Stimulated activated CD4-positive, alpha-beta T cell treated with anti-CD3 and anti-CD28 coated beads, Interleukin-4, amount 100 ng/mL, for 1 hour (primary cell): ENCODE measurements around the gene INTS1.
"Not testable (repeated sequence)": the region's sequence is repeated elsewhere in the genome, so short reads cannot be mapped to it uniquely, and the experiment has no call there.

Source experiments
- DNase-seq: peaks from one replicate; pipeline ENCODE4 v3.0.0-alpha.2; 2020

INTS1 gene

DNA sequence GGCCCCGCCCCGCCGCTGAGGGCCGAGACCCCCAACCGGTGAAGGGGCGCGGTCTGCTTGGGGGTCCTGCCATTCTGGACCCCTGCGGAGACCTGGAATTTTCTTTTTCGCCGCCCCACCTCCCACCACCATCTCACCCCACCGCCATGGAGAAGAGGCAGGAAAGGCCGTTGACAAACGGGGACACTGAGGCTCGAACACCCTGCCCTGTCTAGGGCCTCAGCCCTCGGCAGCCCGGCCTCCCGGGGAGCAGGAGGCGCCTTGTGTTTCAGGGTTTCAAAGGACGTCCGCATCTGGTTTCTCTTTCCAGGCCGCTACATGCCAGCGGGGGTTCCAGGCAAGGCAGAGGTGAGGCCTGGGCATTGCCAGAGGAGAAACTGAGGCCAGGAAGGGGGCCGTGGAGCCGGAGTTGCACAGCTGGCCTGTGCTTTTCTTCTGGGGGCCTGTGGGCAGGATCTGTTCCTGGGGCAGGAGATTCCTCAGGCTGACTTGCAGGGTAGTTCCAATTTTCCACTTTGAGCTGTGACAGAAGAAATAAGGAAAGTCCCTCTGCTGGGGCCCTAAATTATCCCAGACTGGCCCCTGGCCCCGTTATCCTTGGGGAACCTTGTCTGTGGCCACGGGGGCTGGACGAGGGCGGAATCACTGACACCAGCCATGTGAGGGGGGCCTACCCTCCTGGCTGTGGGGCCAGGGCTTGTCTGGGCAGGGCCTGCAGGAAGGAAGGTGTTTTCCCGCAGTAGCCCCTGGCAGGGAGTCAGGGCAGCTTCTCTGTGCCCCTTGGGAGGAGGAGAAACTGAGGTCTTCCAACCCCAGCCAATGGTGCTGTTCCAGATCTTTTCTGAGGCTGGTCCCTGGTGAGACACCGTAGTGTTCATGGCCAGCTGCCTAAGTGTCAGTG is 44.0 kb downstream of the INTS1 start:
- DNase-seq, result peak; percentile 13

DNA sequence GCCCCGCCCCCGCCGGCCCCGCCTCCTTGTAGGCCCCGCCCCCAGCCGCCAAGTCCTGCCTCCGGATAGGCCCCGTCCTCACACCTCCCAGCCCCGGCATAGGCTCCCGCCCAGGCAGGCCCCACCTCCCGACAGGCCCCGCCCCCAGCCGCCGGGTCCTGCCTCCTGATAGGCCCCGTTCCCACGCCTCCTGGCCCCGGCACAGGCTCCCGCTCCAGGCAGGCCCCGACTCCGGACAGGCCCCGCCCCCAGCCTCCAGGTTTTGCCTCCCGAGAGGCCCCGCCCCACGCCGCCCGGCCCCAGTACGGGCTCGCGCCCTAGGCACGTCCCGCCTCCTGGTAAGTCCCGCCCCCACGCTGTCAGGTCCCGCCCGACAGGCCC is 44.7 kb downstream of the INTS1 start:
- DNase-seq, result peak; percentile 98

DNA sequence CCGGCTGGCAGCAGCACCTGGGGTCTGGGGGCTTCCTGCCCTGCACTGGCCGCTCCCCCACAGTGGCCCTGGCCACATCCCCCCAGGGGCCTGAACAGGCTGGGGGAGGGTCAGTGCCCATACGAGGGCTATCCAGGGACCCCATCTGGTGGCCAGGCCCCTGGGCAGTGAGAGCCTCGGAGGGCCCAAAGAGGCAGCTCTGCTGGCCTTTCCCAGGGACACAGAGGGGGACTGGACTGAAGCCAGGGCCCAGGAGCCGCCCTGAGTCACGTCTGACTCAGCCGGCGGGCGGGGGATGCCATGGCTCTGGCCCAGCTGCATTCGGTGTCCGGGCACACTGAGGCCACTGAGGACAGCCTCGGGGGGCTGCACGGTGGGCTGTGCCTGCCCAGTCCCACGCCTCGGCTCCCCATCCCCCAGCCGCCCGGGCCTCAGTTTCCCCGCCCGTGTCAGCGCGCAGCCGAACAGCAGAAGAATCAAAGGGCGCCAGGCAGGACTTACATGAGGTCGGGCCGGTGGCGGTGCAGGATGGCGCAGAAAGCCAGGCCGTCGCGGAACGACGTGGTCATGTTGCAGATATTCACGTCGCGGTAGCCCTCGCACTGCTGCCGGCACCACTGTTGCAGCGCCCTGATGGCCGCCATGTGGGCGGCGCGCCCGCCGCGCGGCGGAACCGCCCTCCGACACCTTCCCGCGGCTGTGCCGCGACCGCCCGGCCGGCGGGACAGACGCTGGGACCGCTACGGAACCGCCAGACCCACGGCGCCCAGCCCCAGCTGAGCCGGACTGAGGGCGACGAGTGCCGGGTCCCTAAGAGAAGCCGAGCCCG is 45.3 kb downstream of the INTS1 start, which contains the start of gene MICALL2:
Gene MICALL2 (minus strand): TSS at position 788 of the 829 bp plus-strand sequence. CDS start 144 bp downstream, at position 644.
- DNase-seq, result peak; percentile 30

DNA sequence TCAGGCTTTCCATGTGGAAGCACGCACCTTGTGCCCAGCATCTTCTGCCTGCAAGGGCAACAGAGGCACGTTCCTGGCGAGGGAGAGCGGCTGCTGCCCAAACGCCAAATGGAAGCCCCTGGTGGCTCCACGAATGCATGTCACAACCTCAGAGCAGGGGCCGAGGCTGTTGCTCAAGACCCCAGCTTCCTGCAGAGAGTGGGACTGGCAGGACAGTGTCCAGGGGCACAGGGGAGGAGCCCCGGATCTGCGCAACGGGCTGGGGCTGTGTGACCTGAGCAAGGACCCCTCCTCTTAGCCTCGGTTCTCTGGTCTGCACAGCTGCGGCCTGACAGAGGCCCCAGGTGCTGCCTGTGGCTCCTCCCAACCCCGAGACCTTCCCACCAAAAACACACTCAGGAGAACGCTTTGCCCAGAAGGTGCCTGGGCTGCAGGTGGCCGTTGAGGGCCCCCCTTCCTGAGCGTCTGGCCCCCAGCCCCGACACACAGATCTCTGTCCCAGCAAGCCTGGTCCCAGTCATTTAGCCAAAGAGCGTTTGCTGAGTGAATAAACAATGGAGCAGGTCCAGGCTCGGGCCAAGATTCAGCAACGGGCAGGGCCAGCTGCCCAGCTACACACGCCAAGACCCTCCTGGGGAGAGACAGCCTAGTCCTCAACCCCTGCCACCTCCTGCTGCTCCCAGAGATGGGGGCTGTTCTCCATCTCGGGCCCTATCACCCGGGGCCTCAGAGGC is 46.1 kb downstream of the INTS1 start:
- no peak for DNase-seq

DNA sequence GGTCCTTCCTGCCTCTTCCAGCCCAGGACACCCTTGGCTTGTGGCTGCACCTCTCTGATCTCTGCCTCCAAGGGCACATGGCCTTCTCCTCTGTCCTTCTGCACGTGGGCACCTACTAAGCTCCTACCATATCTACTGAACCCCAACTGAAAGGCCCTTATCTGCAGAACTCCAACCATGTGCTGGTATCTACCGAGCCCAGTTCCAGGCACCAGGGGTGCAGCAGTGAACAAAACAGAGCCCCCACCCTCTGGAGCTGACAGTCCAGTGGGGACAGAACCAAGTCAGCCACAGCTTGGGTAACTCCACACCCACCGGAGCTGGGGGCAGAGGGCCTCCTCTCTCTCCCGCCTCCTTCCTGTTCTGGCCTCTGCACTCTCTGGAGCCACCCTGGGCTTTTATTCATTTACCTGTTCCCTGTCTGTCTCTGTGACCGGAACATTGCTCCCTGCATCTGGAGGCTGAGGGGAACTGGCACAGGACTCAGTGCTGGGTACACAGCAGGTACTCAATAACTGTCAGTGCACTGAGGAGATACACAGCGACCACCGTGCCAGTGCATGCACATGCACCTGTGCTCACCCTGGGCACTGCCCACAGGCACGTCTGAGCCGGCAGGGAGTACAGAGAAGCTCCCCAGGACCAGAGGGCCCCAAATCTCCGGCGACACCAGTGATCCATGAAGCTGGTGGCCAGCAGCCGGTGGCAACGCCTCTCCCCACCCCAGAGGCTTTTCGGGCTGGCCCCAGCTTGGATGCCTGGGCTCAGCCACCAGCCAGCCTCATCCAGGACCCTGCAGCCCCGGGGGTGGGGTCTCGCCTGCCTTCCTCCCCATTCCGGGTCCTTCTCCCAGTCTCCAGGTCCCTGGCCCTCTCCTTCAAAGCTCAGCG is 46.9 kb downstream of the INTS1 start:
- no peak for DNase-seq

DNA sequence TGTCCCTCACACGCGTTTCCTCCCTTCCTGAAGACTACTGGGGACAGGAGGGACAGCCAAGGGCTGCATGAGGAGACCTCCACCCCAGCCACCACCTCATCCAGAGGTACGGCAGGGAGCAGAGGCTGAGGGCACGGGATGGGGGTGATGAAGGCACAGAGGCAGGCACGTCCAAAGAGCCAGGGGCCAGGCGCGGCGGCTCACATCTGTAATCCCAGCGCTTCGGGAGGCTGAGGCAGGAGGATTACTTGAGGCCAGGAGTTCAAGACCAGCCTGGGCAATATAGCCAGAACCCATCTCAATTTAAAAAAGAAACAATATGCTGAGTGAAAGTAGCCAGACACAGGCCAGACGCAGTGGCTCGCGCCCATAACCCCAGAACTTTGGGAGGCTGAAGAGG is 48.2 kb downstream of the INTS1 start:
- DNase-seq, result no peak

DNA sequence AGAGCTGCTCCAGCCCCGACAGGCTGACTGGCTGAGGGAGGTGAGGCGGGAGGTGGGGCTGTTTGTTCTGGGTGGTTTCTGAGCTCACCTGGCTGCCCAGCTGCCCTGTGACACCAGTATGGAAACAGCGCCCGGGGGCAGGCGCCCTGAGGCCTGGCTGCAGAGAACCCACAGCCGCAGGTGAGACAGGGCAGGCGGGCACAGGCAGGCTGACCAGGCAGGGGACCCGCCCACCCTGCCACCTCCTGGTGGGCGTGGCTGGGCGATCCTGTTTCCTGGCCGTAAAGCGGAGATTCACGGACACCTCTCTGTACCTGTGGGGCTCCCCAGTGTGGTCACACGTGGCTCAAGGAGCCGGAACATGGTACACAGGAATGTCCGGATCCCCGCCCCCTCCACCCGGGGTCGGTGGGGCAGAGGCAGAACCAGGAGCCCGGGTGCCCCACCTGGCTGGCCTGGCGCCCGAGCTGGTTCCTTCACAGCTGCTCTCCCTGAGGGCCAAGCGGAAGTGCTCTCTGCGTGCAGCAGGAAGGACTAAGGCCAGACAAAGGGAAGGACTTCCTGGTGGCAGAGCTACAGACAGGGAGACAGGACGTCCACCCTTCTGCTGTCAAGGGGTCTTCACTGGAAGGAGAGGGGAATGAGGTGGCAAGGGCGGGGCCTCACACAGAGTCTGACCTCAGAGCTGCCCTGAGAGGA is 48.8 kb downstream of the INTS1 start:
- DNase-seq, result no peak

DNA sequence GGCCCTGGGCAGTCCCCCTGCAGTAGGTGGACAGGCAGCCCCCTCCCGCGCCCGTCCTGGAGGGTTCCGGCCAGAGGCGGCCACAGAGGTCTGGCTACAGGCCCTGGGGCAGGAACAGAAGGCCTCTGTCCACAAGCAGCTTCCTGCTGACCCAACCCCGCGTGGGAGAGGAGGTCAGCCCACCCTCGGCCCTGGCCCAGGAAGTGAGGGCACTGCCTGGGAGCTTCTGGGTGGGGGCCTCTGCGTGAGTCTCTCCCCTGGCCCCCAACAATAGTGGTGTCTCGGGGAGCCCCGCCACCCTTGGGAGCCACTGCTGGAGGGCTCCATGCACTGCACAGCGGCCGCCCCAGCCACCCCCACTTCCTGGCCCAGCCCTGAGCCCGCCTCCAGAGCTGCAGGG is 49.6 kb downstream of the INTS1 start:
- no peak for DNase-seq

DNA sequence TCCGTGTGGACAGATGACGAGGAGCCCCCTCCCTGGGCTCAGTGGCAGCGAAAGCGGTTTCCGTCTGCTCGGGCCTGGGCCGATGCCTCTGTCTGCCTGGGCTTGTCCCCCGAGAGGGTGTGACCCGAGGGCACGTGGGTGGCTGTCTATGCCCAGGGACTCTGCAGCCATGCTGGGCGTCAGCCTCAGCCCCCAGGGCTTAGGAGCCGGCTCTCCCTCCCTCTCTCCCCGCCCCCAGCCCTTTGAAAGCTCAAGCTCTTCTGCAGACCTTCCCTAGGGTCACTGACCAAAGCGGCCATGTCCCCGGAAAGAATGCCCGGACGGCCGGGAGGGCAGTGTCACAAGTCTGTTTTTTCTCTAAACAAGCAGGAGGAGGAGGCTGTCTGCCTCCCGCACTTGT is 52.0 kb downstream of the INTS1 start:
- no peak for DNase-seq

DNA sequence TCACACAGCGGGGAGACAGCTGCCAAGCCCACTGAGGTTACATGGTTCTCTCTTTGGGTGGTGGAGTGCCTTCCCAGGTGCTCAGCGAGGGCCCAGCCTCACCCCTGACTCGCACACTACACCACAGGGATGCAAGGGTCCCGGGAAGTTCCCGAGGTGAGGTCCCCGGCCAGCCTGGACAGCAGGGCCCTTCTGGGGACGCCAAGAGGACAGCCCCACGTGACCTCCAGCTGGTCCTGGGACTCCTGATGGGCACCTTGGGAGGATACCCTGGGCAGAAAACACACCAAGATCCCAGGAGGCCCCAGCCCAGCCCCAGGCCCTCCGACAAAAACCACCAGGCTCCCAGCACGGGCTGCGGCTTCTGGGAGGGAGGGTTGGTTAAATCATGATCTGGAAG is 53.2 kb downstream of the INTS1 start:
- DNase-seq, result no peak

DNA sequence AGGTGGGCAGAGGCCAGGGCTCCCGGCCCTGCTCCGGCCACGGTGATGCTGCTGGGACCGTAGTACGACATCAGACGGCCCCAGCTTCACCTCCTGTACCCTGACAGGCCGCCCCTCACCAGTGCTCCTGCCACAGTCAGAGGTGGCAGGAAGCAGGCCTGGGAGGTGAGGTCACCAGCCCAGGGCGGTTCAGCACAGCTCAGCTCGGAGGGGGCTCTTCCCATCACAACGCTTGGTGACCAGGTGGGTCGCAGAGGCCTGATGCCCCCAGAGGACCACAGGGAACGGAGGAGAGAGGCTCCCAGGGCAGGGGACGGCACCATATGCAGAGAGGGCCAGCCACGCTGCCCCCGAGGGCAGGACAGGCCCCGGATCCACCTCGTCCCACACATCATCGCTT is 53.8 kb downstream of the INTS1 start:
- DNase-seq, result no peak

DNA sequence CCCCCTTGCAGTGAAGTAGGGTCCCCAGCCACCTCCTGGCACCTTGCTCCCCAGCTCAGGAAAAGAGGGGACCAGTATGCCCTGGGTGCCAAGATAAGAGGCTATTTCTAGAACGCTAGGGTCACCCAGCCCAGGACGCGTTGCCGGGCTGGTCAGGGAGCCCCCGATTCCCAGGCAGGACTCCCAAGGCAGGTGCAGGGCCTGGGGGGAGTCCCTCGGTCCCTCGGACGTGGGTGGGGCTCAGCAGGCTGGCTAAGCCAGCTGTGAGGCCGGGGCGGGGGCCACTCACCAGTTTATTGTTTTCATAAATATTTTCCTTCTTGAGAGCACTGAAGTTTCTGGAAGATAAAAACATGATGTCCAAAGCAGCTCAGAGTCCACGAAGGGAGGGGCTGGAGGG is 54.2 kb downstream of the INTS1 start:
- DNase-seq, result no peak

DNA sequence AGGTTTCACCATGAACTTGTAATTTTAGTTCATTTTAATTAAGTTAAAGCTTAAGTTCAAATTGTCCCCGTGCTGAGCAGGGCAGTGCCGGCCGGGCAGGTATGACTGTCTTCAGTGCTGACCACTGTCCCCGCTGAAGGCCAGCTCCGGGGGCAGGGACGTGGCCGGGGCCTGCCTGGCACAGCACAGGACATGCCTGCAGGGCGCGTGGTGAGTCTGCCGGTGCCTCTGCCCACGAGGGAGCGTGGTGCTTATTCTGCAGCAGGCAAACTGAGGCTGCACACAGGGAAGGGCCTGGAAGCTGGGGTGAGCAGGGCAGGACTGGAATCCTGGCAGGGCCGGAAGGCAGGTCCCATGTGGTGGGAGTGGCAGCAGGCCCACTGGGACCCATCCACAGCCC is 54.7 kb downstream of the INTS1 start:
- no peak for DNase-seq

DNA sequence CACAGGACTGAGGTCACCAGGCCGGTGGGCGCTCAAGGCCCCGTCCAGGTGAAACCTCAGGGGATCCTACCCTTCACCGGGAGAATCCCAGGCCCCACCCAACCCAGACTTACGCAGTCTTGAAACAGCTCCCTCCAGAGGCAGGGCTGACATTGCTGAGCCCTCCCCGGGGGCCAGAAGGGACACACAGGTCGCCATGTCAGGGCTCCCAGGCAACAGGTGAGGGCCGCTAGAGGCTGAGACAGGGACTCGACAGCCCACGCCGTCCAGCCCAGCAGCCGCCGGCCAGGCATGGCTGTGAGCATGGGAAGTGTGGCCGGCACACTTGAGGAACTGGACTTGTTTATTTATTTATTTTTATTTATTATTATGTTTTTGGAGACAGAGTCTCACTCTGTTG is 55.2 kb downstream of the INTS1 start:
- no peak for DNase-seq

DNA sequence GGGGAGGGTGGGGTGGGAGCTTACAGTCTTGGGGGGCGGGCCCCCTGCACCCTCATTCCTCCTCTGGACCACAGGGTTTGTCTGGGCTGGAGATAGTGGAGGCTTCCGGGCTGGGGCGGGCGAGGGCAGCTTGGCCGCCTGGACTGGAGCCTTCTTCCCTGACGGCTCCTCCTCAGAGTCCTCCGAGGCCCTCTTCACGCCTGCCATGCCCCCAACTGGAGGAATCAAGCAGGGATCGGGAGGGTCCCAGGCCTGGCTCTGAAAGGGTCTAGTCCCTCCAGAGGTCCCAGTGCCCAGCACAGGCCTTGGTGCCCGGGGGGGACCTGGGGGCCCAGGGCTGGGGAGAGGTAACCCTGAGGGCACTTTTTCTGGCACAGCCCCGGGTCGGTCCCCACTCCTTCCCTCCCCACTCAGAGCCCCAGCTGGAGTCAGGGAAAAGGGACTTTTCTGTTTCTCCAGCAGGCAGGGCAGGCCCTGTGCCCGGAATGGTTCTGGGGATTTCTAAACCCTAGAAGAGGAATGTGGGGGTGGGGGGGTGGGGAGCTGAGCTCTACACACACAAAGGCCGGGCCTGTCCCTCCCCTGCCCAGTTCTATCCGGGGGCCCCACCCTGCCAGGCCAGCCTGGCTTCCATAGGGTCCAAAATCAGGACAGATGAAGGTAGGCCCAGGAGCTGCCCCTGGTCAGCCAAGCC is 56.5 kb downstream of the INTS1 start:
- DNase-seq, result no peak

DNA sequence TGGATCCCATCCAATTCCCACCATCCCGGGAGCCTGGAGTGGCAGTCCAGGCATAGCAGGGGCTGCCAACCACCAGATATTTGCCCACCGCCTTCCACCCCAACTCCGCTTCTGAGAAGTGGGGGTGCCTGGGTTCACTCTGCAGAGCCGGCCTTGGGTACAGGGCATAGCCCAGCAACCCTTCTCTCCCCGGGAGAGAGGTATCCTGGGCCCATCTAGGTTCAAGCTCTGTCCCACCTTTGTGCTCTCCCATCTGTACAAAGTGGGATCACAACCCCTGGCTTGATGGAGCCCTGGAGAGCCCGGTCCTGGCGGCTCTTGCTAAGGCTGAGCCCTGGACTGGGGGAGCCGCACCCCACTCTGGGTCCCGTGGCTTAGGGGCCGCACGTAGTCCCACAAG is 57.1 kb downstream of the INTS1 start:
- DNase-seq, result no peak

DNA sequence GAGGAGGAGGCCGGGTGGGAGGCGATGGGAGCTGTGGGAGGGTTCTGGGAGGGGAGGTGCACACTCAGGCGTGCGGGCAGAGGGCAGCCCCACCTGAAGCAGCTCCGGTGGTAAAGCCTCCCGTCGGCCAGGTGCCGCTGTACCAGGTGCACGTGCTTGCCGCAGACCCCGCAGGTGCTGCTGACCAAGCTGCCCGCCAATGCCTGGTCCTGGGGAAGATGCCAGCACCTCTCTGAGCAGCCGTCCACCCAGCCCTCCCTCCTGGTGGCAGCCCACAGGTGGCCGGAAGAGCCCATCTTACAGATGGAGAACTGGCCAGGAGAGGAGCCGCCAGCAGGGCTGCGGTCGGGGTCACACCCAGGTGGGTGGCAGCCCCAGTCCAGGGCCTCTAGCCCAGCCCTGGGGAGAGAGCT is 57.6 kb downstream of the INTS1 start:
- DNase-seq, result no peak

DNA sequence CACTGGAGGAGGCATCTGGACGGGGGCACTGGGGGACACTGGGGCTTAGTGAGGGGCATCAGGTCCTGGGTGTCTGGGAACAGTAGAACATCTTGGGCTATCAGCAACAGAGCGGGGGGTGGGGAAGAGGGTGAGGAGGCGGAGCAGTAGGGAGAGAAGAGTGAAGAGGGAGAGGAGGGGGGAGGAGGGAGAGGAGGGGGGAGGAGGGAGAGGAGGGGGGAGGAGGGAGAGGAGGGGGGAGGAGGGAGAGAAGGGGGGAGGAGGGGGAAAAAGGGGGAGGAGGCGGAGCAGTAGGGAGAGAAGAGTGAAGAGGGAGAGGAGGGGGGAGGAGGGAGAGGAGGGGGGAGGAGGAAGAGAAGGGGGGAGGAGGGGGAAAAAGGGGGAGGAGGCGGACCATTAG is 58.2 kb downstream of the INTS1 start:
- not testable (repeated sequence) for DNase-seq

DNA sequence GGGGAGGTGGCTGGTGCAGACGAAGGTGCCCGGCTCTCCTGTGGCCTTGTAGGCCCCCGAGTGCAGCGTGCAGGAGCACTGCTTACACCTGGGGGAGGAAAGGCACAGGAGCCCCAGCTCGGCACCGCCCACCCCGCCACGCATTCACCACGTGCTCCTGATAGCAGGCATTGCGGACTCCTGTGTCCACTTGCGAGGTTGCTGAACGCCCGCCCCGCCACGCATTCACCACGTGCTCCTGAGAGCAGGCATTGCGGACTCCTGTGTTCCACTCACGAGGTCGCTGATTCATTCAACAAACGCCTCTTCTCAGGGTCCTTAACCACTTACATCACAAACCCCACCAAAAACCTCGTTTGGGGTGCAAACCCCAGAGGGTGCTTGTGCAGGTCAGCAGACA is 58.8 kb downstream of the INTS1 start:
- no peak for DNase-seq

DNA sequence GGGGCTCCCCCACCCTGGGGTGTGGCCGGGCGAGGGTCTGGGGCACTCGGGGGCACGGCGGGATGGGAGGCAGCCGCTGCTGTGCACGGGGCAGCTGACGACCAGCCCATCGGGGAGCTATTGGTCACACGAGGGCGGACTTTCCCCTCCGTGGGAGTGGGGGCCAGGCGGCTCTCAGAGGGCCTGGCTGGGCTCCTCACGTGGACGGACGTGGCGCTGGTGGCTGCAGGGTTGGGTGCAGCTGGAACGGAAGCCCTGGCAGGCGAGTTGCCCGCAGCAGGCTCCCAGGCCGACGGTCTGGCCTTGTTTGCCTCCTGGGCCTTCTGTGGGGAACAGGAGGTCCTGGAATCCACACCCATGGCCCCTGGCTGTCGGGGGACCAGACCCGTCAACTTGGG is 59.3 kb downstream of the INTS1 start:
- no peak for DNase-seq
